HS-27A (cell line): Measurements from ENCODE around the gene TDRD10.

ENCODE experiments used
- DNase-seq: peaks from one replicate; pipeline ENCODE4 v3.0.0-alpha.2; 2012; ENCODE audit warnings: low read depth, missing footprints

The TDRD10 gene

GRCh38 chr1:154578058-154578418 is 76.0 kb downstream of the TDRD10 start:
- DNase-seq: no peak

GRCh38 chr1:154579374-154579773 is 77.4 kb downstream of the TDRD10 start:
- DNase-seq: no peak

- DNase-seq: no peak
Observed at GRCh38 chr1:154581766-154582165, 79.7 kb downstream of the TDRD10 start.

GRCh38 chr1:154582885-154583284 is 80.9 kb downstream of the TDRD10 start:
- no peak for DNase-seq

GRCh38 chr1:154583773-154584172 is 81.8 kb downstream of the TDRD10 start:
- no peak for DNase-seq

- DNase-seq: no peak
Observed at GRCh38 chr1:154584267-154584994, 82.4 kb downstream of the TDRD10 start.

GRCh38 chr1:154586231-154586630 is 84.2 kb downstream of the TDRD10 start:
- no peak for DNase-seq

- no peak for DNase-seq
Observed at GRCh38 chr1:154586641-154587040, 84.6 kb downstream of the TDRD10 start.

GRCh38 chr1:154589780-154590179 is 87.8 kb downstream of the TDRD10 start:
- no peak for DNase-seq

GRCh38 chr1:154590756-154591155 is 88.7 kb downstream of the TDRD10 start:
- DNase-seq: no peak

- DNase-seq: no peak
Observed at GRCh38 chr1:154591206-154591605, 89.2 kb downstream of the TDRD10 start.

GRCh38 chr1:154593390-154593789 is 91.4 kb downstream of the TDRD10 start:
- DNase-seq: no peak

- no peak for DNase-seq
Observed at GRCh38 chr1:154594811-154595210, 92.8 kb downstream of the TDRD10 start.

- DNase-seq: no peak
Observed at GRCh38 chr1:154595621-154596020, 93.6 kb downstream of the TDRD10 start.
